GM12873 (cell line): ENCODE measurements around the gene COL4A1.

Experiments
- TF ChIP-seq, protein P1 (sequence below): IDR thresholded peaks from 2 replicates; pipeline ENCODE4 v1.5.1; 2012; ENCODE audit warnings: low read depth, mild to moderate bottlenecking, moderate library complexity, low read length, control low read depth; ENCODE audit not compliant: insufficient read depth; ENCODE audit errors: missing control alignments

The COL4A1 gene

DNA sequence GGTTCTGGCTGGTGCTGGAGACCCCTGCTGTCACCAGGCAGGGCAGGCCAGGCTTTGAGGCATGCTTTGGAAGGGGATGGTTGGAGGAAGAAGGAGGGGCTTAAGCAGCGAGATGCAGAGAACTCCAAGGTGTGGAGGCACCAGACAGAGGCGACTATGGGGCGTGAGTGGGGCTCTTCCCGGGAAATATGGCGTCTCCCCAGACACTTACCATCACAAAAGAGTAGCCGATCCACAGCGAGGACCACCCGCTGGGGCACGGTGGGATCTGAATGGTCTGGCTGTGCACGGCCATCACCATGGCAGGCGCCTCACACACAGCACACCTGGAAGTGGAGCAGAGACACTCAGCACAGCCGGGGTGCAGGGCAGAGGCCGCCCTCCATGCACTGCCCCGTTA is 151.9 kb downstream of the COL4A1 start:
- TF ChIP-seq, protein P1, sequence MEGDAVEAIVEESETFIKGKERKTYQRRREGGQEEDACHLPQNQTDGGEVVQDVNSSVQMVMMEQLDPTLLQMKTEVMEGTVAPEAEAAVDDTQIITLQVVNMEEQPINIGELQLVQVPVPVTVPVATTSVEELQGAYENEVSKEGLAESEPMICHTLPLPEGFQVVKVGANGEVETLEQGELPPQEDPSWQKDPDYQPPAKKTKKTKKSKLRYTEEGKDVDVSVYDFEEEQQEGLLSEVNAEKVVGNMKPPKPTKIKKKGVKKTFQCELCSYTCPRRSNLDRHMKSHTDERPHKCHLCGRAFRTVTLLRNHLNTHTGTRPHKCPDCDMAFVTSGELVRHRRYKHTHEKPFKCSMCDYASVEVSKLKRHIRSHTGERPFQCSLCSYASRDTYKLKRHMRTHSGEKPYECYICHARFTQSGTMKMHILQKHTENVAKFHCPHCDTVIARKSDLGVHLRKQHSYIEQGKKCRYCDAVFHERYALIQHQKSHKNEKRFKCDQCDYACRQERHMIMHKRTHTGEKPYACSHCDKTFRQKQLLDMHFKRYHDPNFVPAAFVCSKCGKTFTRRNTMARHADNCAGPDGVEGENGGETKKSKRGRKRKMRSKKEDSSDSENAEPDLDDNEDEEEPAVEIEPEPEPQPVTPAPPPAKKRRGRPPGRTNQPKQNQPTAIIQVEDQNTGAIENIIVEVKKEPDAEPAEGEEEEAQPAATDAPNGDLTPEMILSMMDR, result no peak

GRCh38 chr13:110154410-110154933 is 152.5 kb downstream of the COL4A1 start:
- TF ChIP-seq, protein P1, result no peak

DNA sequence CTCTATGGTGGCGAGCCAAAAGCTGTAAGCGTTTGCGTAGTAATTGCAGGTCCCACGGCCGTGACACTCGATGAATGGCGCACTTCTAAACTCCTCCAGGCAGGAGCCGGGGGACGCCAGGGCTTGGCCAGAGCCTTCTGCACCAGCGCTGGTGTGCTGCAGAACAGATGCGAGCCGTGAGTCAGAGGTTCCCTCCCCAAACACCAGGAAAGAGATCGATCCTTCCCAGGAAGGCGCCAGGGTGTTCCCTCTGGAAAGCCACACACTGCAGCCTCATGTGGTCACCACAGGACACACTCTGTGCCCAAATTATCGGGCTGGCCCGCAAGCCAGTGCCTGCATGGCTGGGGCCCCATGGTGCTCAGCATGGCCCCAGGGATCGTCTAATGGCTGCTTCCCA is 154.6 kb downstream of the COL4A1 start:
- TF ChIP-seq, protein P1, result no peak

DNA sequence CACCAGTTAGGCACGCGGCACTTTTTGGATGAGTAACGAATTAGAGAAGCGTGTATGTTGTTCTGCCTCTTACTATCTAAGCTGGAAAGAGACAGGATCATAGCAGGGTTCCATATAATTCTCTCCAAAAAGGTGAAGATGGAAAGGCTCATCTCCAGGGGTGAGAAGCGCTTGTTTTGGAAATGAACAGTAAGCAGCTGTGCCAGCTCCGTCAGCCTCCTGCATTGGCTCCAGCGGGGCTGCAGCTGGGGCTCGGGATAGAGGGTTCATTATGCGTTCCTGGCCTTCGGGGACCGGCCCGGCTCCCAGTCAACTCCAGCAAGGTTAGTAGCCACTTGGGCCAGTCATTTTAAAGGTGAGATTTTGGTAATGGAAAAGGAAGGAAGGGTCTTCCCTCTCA is 155.5 kb downstream of the COL4A1 start:
- TF ChIP-seq, protein P1, result no peak

DNA sequence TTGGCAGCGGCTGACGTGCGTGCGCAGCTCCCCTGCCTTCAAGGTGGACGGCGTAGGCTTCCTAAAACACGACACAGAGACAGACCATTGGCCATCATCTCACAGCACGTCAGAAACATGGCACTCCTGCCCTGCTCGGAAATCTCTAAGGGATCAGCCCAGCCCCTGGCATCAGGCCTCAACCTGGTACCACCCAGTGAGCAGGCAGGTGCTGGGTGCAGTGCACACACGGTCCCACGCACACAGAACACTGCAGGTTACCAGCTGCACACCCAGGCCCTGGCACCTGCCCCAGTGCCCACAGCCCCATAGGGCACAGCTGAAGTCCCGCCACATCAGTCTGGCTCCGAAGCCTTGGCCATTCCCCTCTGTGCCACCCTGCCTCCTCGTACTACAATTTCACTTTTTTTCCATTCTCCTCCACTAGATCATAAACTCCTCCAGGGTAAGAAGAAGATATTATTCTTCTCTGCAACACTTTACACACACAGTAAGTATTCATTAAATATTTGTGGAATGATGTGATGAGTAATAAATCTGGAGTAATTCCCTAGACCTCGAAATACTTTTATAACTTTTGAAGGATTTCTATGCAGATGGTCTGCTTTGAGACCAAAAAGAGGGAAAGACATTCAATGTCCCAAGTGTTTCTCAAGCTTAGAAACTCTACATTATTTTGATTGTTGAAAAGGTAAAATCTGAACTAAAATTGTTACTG is 156.4 kb downstream of the COL4A1 start:
- TF ChIP-seq, protein P1, result no peak

GRCh38 chr13:110149036-110149435 is 157.9 kb downstream of the COL4A1 start:
- TF ChIP-seq, protein P1, result no peak

GRCh38 chr13:110140099-110140498 is 166.9 kb downstream of the COL4A1 start:
- TF ChIP-seq, protein P1, result no peak

DNA sequence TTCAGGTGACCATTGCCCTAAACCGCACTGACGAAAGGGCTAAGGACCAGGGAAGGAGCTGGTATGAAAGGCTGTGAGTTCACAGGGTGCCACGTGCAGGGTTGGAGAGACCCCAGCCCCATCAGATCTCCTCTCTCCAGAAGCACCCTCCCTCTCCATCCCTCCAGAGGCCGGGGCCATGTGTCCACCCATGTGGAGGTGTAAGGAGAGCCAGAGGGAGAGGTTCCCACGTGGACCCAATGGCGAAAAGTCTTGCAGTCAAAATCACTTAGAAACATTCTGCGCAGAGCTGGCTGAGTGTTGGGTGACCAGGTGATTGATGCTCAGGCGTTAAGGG is 168.3 kb downstream of the COL4A1 start:
- TF ChIP-seq, protein P1, result no peak
